Activated CD4-positive, CD25-positive, alpha-beta regulatory T cell (primary cell): ENCODE measurements around the gene OR1N1.
"Not testable (repeated sequence)": the region's sequence is repeated elsewhere in the genome, so short reads cannot be mapped to it uniquely, and the experiment has no call there.

Source experiments
- DNase-seq, 4 experiments: peaks; one replicate each; lab custom pipeline; 2025; lab: John Stamatoyannopoulos, UW

The OR1N1 gene, protein sequence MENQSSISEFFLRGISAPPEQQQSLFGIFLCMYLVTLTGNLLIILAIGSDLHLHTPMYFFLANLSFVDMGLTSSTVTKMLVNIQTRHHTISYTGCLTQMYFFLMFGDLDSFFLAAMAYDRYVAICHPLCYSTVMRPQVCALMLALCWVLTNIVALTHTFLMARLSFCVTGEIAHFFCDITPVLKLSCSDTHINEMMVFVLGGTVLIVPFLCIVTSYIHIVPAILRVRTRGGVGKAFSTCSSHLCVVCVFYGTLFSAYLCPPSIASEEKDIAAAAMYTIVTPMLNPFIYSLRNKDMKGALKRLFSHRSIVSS

DNA sequence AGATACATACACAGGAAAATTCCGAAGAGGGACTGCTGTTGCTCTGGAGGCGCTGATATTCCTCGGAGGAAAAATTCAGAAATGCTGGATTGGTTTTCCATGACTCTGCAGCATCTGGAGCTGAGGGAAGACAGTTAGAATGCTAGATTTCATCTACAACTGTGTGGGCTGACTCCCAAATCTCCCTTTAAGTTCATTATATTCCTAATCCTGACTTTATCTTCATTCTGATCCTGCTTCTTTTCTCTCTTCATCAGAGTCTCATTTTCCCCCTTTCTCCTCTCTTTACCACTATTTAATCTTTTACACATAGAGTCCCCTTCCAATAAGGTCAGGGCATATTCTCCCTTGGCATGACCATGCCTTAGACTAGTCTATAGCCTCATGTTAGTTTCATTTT, at the start of gene OR1N1:
TSS of gene OR1N1 (minus strand) at position 101 of the 400 bp plus-strand sequence. CDS start at position 101, 0 bp downstream.
- no peak for DNase-seq

DNA sequence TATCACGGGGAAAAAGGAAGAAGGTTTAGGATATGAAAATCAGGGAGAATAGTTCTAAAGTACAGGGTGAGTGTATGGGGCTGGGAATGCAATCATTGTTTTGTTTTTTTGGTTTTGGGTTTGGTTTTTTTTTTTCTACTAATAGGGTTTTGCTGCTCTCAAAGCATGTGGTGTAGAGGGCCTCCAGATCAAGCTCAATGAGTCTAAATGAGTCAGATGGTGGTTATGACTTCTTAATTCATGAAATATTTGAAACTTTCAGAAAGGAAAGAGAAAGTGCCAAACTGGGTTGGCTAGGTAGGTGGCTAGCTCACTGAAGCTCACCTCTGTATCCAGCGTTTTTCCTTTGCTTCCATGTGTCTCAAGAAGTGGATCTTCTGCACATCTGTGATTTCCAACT, 45.4 kb upstream of the OR1N1 start:
- no peak for DNase-seq

DNA sequence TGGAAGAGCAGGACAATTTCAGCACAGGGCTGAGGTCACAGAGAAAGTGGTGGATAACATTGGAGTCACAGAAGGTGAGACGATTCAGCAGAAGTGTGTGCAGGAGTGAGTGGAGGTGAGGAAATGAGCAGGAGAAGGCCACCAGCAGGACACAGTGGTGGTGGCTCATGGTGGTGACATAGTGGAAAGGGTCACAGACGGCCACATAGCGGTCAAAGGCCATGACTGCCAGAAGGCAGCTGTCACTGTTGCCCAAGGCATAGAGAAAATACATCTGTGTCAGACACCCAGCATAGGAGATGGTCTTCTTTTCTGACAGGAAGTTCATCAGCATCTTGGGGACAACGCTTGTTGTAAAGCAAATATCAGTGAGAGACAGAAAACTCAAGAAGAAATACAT, 40.8 kb upstream of the OR1N1 start:
- no peak for DNase-seq

DNA sequence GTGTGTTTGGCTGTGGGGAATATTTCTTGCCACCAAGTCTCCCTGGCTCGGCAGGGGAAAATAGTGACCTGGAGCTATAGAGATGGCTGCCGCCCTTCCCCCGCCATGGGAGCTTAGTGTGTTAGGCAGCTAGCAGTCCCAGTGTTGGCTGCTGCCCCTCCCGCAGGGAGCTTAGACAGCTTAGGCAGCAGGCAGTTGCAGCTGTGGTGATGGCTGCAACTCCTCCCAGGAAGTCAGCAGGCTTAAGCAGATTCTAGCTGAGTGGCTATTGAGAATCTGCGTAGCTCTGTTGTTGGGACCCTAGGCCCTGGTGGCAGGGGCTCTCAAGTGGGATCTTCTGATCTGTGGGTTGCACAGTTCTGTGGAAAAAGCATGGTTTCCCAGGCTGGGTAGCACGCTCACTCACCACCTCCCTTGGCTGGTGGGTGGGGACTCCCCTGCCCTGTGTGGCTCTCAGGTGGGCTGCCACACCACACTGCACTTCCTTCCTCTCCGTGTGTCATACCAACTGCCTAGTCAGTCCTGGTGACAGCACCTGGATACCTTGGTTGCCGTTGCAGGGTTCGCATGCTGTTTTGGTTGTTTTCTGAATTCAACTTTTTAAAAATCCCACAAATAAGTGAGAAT, 35.2 kb upstream of the OR1N1 start:
- DNase-seq: no peak

DNA sequence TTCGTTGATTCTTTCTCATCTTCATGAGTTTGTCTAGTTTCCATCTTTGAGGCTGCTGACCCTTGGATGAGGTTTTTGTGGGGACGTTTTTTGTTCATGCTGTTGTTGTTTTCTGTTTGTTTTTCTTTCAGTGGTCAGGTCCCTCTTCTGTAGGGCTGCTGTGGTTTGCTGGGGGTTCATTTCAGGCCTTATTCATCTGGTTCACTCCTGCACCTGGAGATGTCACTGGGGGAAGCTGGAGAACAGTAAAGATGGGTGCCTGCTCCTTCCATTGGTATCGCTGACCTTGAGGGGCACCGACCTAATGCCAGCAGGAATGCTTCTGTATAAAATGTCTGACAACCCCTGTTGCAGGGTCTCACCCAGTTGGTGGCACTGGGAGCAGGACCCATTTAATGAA, 34.4 kb upstream of the OR1N1 start:
- DNase-seq: no peak

DNA sequence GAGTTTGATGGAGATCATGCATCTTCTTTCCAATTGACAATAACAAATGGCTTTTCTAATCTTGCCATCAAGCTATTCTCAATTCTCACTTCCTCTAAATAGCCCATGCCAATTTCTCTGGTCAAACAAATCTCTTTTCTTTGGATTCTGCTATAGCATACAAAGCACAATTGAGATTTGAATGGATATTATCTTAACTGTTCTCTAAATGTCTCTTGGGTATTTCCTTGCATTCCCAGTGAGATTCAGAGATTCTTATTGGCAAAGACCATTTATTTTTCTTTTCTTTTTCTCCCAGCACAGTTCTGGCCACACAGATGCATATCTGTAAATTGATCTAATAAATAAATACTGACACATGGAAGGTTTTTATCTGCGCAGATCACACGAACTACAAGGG, 25.7 kb upstream of the OR1N1 start, which contains the start of gene OR1N2:
TSS of gene OR1N2 (plus strand) at position 301 of the 400 bp plus-strand sequence. CDS start 100 bp downstream, outside the sequence.
- no peak for DNase-seq

DNA sequence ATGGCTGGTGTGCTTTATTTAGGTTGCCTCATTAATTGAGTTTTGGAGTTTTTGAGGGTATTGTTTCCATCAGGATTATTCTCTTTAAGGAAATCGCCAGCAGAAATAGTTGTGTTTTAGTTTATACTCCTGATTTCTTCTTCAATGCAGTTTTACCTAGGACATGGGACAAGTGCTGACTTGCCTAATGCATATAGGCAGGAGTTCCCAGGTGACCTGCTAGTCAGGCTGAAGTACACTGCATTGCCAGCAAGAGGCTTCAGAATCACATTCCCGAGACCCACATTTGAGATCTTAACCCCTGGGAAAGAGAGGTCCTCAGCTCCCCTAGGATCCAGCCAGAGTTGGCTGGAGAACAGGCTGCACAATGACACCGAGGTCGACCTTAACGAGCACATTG, 24.3 kb upstream of the OR1N1 start:
- DNase-seq: no peak

DNA sequence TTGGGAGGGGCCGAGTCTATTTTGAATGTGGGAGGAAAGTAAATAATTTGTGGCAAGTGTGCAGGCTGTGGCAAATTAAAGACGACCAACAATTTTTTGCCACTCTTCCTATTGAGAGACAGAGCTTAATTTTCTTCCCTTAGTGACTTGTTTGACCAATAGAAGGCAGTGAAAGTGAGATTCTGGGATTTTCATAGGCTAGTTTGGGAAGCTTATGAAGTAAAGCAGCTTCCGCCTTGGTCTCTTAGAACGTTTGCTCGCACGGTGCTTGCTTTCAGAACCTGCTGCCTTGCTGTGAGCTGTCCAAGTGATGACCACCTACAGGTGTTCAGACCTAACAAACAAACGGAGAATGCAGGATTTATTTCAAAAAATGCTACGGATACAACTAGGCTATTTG, 19.1 kb upstream of the OR1N1 start:
- DNase-seq: no peak

DNA sequence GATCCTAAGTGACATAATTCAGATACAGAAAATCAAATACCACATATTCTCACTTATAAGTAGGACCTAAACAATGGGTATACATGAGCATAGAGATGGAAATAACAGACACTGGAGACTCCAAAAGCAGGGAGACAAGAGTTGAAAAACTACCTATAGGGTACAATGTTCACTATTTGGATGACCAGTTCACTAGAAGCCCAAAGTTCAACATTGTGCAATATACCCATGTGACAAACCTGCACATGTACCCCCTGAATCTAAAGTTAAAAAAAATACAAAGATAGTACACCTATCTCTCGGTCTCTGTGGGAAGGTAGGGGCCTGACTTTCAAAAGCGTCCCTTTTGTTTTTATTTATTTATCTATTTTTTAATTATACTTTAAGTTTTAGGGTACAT, 11.7 kb upstream of the OR1N1 start:
- DNase-seq: no peak

DNA sequence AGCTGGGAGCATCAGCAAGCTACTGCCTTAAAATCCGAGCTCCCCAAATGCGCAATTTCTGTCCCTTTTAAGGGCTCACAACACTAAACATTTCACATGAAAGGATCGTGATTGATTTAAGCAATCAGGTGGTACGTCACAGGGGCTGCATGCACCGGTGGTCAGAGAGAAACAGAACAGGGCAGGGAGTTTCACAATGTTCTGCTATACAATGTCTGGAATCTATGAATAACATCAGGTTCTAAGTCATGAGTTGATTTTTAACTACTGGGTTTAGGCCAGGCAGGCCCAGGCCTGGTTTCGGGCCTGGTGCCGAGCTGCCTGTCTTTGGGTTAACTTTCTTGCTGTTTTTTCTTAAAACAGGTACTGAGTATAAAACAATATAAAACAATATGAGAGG, 10.0 kb upstream of the OR1N1 start:
- DNase-seq: not testable (repeated sequence)

DNA sequence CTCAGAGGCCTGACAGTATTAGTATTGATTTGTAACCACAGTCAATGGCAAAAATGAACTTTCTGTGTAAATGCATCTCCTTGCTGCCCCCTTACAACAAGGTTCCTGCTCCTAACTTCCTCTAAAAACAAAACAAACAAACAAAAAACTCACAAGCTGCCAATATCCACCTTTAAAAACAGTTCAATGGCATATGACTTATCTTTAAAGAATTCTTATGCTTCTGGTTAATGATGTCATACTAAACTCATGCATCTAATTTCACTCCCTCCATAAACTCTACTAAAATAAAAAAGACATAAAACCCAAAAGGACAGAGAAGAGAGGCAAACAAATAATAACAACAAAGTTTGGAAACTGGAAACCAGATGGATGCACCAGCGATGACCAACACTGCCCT, 9.0 kb upstream of the OR1N1 start:
- no peak for DNase-seq

DNA sequence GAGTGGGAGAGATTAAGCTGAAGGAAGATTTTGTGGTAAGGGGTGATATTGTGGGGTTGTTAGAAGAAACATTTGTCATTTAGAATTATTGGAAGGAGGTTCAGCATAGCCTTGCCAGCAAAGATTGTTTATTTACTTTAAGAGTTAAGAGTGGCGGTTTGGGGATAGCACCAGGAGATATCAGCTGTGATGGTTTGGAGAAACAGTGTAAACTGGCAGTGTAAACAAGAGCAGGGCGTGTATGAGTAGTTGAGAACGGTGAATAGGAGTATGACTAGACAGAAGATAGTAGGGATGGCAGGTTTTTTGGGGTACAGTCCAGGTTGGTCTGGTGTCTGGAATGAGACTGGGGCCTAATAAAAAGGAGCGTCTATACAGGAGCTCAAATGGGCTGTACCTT, 4.1 kb upstream of the OR1N1 start:
- not testable (repeated sequence) for DNase-seq

DNA sequence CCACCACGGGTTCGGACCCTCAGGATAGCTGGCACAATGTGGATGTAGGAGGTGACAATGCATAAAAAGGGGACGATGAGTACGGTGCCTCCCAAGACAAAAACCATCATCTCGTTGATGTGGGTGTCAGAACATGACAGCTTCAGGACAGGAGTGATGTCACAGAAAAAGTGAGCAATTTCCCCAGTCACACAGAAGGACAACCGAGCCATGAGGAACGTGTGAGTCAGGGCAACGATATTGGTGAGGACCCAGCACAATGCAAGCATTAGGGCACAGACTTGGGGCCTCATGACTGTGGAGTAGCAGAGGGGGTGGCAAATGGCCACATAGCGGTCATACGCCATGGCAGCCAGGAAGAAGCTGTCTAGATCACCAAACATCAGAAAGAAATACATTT, 491 bp downstream of the OR1N1 start:
- DNase-seq: no peak

DNA sequence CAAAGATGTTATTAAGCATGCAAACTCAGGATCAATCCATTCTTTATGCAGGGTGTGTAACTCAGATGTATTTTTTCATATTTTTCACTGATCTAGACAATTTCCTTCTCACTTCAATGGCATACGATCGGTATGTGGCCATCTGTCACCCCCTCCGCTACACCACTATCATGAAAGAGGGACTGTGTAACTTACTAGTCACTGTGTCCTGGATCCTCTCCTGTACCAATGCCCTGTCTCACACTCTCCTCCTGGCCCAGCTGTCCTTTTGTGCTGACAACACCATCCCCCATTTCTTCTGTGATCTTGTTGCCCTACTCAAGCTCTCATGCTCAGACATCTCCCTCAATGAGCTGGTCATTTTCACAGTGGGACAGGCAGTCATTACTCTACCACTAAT, 7.7 kb downstream of the OR1N1 start:
- no peak for DNase-seq

DNA sequence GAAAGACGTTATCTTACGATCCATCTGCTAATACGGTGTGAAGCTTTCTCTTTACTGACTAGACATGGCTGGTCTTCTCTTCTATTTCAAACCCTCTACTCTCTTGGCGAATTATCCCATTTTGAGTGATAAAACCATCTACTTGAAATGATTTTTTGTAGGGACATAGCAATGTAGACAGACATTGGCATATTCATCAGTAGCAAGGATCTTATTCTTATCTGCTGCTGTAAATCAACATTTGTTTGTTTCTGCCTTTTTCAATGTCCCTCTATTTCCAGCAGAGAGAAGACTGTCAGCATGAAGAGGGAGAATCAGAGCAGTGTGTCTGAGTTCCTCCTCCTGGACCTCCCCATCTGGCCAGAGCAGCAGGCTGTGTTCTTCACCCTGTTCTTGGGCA, 8.3 kb downstream of the OR1N1 start, which contains the start of gene OR1J4:
TSS of gene OR1J4 (plus strand) at position 301 of the 400 bp plus-strand sequence. CDS start at position 301, 0 bp downstream.
- no peak for DNase-seq

DNA sequence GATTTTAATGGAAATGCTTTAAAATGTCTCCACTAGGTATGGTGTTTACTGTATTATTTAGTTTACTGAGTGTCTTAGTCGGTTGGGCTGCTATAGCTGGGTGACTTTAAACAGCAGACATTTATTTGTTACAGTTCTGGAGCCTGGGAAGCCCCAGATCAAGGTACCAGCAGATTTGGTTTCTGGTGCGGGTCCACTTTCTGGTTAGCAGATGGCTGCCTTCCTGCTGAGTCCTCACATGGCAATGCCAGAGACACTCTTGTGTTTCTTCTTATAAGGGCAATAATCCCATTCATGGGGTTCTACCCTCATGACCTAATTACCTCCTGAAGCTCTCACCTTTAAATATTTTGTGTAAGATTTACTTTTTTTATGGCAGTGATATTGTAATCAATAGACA, 8.9 kb downstream of the OR1N1 start:
- no peak for DNase-seq

DNA sequence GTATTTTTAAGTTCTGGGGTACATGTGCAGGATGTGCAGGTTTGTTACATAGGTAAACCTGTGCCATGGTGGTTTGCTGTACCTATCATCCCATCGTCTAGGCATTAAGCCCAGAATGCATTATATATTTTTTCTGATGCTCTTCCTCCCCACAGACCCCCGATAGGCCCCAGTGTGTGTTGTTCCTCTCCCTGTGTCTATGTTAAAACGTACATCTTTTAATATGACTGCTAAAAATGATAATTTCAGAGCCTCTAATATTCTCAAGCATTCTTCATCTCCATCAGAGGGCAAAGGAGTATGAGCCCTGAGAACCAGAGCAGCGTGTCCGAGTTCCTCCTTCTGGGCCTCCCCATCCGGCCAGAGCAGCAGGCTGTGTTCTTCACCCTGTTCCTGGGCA, 16.6 kb downstream of the OR1N1 start, which contains the start of gene OR1J2:
TSS of gene OR1J2 (plus strand) at position 301 of the 400 bp plus-strand sequence. CDS start at position 301, 0 bp downstream.
- DNase-seq: no peak

DNA sequence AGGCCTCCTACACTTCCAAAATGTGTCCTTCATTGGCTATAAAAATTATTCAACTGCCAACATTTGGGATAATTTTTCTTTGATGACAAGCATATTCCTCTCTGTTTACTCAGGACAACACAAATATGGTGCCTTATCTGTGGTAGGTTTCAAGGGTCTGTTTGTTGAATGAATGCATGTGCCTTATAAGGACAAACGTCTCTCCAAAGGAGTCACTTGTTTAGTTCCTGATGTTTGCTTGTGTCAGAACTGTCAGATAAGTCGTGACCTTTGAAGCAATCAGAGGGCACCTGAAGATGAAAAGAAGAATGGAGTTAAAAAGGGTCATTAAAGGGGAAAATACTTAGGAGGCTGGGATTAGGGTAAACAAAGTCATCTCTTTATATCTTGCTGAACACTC, 20.1 kb downstream of the OR1N1 start:
- DNase-seq: no peak

DNA sequence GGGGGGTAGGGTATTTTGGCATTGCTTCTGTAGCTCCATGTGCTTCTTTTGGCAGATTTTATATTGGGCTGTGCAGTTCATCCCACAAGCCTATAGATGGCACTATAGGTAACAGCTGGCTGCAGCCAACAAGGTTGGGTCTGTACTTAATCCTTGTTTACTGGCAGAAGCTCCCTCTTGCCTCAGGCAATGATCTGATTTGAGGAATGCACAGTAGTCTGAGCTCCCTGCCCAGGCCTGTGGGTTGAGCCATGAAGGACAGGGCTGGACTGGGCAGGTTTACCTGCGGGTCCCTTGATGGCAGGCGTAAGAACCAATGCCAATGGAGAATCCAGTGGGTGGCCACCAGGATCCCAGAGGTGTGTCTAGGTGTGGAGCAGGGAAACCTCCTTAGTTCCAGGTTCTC, 28.2 kb downstream of the OR1N1 start:
- no peak for DNase-seq

DNA sequence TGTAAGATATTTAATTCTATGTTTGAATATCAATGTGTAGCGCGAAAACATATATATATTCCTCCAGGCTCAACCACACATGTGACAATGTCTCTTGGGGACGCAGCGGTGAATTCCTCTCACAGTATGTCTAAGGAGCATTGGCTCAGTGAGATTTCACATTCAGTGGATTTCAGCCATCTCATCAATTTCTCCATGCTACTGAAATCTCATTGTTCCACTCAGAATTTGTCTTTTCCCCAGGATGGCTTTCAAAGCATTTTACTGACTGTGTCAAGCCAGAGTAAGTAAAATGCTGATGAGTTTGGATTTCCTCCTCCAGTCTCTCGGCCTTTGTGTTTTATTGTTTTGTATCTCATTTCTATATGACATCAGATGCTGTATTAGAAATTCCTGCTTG, 48.0 kb downstream of the OR1N1 start:
- DNase-seq: no peak

DNA sequence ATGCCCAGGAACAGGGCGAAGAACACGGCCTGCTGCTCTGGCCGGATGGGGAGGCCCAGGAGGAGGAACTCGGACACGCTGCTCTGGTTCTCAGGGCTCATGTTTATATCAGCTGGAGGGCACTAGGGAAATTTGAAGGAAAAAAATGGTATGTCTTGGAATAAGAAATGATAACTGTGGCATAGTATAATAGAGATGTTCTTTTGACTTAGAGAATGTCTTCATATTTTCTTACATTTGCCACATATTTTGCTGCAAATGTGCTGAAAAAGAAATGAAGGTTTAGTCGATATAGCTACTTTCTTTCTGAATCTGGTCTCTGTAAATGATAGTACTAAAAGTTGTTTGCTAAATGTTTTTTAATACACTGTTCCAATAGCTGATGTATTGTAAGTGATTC, 49.3 kb downstream of the OR1N1 start, which contains the start of gene OR1J1:
TSS of gene OR1J1 (minus strand) at position 101 of the 400 bp plus-strand sequence. CDS start at position 101, 0 bp downstream.
- no peak for DNase-seq

DNA sequence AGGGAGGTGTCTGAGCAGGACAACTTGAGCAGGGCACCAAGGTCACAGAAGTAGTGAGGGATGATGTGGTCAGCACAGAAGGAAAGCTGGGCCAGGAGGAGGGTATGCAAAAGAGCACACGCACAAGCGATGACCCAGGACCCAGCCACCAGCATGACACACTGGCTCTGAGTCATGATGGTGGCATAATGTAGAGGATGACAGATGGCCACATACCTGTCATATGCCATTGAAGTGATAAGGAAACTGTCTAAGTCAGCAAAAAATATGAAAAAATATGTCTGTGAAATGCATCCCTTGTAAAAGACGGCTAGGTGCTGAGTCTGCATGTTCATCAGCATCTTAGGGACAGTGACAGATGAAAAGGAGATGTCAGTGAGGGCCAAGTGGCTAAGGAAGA, 49.7 kb downstream of the OR1N1 start:
- no peak for DNase-seq
